Heart left ventricle (tissue), 13 donors: Measurements from ENCODE around the gene FAM210A.

Source experiments
- POLR2A ChIP-seq, 2 donors: fragments of 450-650 bp; IDR thresholded peaks; one replicate each; pipeline ENCODE4 v1.6.1; 2017; ENCODE audit warnings: antibody characterized with exemption in 2 of 2, mild to moderate bottlenecking in 2 of 2, moderate library complexity in 2 of 2
- TF ChIP-seq, protein P1 (sequence below), 12 donors: fragments of 200-600 bp; sonication (generic) in 4 of 12; IDR thresholded peaks; one replicate each; pipeline versions ENCODE4 v1.5.0 to v1.8.0; 2018 to 2022; ENCODE audit warnings: antibody characterized with exemption in 12 of 12, mild to moderate bottlenecking in 5 of 12
- donor health status: ischemic (EF 13 %, LVEDD 7.1; RV severe dilation, severe dysfunction).
- donor health status: DM: no; HTN: yes; CAD: no.
- donor health status: DM: no; HTN: no; CAD: no.
- donor health status: ischemic (EF 25% LVEDD 6.9; RV normal size, moderate dysfunction).
- donor health status: ischemic (EF 25% LVEDD 5.7; RV mildly dilated, moderate dysfunction).
- donor health status: ischemic (EF 35%, LVEDD 5.7; RV mildly dilated, moderate dysfunction).
- donor health status: nonischemic (EF 11% LVEDD 7.7; RV severe dilation, severe dysfunction).
- donor health status: DM: yes; HTN: yes; CAD: no.
- donor health status: PGD.
- donor health status: ischemic (EF 29% LVEDD 5.4; RV normal size, mild dysfunction).
- donor health status: nonischemic (EF 23%, LVEDD 6.1; RV moderate dilation, normal function).

DNA sequence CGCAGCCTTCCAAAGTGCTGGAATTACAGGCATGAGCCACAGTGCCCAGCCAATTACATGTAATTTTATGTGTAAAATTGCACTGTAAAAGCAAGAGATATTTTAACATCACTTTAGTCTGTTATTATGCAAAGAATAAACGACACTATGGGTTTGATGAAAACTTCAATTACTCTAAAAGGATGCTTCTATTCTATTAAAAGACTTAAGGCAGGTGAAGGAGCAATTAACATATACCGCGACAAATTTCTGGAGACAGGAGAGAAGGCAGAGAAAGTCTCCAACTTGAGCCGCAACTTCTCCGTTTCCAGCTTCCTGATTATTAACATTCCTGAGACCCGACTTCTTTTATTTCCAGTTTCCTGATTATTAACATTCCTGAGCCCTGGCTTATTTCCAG lies 53.7 kb downstream of the FAM210A start:
- TF ChIP-seq, protein P1, sequence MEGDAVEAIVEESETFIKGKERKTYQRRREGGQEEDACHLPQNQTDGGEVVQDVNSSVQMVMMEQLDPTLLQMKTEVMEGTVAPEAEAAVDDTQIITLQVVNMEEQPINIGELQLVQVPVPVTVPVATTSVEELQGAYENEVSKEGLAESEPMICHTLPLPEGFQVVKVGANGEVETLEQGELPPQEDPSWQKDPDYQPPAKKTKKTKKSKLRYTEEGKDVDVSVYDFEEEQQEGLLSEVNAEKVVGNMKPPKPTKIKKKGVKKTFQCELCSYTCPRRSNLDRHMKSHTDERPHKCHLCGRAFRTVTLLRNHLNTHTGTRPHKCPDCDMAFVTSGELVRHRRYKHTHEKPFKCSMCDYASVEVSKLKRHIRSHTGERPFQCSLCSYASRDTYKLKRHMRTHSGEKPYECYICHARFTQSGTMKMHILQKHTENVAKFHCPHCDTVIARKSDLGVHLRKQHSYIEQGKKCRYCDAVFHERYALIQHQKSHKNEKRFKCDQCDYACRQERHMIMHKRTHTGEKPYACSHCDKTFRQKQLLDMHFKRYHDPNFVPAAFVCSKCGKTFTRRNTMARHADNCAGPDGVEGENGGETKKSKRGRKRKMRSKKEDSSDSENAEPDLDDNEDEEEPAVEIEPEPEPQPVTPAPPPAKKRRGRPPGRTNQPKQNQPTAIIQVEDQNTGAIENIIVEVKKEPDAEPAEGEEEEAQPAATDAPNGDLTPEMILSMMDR (IDR thresholded peaks at IDR 0.05), result no peak
- no peak for TF ChIP-seq POLR2A (IDR thresholded peaks at IDR 0.05)
